Tibial artery (tissue), 4 donors: ENCODE data around the gene MTMR11.
A peak's percentile ranks its signal among the peaks of the same experiment; 100 is the strongest.
"Not testable (repeated sequence)": the region's sequence is repeated elsewhere in the genome, so short reads cannot be mapped to it uniquely, and the experiment has no call there.

ENCODE experiments used
- DNase-seq, 2 donors: peaks; one replicate each; pipeline ENCODE4 v3.0.0-alpha.2; 2019
- H3K27ac ChIP-seq, 2 donors: fragments of 200-600 bp; sonication (generic) in 1 of 2; 1 replicate in 1 of 2; 2 replicates in 1 of 2; pipeline ENCODE4 v1.5.1; 2018 to 2019; ENCODE audit warnings: mild to moderate bottlenecking in 1 of 2
- H3K27me3 ChIP-seq, 2 donors: fragments of 200-600 bp; sonication (generic) in 1 of 2; one replicate each; pipeline versions ENCODE4 v1.5.1 to v1.6.0; 2016 to 2019
- H3K36me3 ChIP-seq, 3 donors: fragments of 200-600 bp; sonication (generic) in 2 of 3; one replicate each; pipeline ENCODE4 v1.5.1; 2016 to 2019; ENCODE audit warnings: mild to moderate bottlenecking in 2 of 3
- H3K4me1 ChIP-seq, 4 donors: fragments of 200-600 bp; sonication (generic) in 2 of 4; 1 replicate in 3 of 4; 2 replicates in 1 of 4; pipeline ENCODE4 v1.5.1; 2016 to 2019
- H3K4me3 ChIP-seq, 2 donors: fragments of 200-600 bp; sonication (generic) in 1 of 2; 1 replicate in 1 of 2; 2 replicates in 1 of 2; pipeline ENCODE4 v1.5.1; 2018 to 2019; ENCODE audit warnings: mild to moderate bottlenecking in 2 of 2
- H3K9me3 ChIP-seq, 3 donors: fragments of 200-600 bp; sonication (generic) in 1 of 3; one replicate each; pipeline ENCODE4 v1.5.1; 2016 to 2019
- CTCF ChIP-seq, 2 experiments: fragments of 200-600 bp in 1 of 2; fragments of 450-650 bp in 1 of 2; IDR thresholded peaks; one replicate each; pipeline ENCODE4 v1.5.1; 2017 to 2019; ENCODE audit warnings: antibody characterized with exemption in 2 of 2, mild to moderate bottlenecking in 1 of 2, moderate library complexity in 1 of 2
- intact Hi-C: fragments of 100-400 bp; cut with DNase I; formaldehyde crosslinking; loops from one replicate; pipeline ENCODE4 v1.15.0; 2023; ENCODE audit warnings: low total_unique reads

Gene MTMR11

GRCh38 chr1:149965440-149965839 is 28.8 kb upstream of the MTMR11 start:
- intact Hi-C loops = loop anchor here (5.0 kb wide), 1 partner anchor 207 kb away; no protein-coding TSS in a partner anchor
- H3K36me3 ChIP-seq = peaks cover 45 to 67% (median 66%) of the 10 kb centered on the region in 3 donors
- no peak overlapping the region for H3K4me3 ChIP-seq
- H3K27ac ChIP-seq = no peak overlapping the region
- no peak for DNase-seq
- no peak for TF ChIP-seq CTCF (IDR thresholded peaks at IDR 0.05)
- no peaks in the 10 kb centered on the region for H3K9me3 ChIP-seq
- peaks cover 0 to 21% (median 17%) of the 10 kb centered on the region in 4 donors for H3K4me1 ChIP-seq
- H3K27me3 ChIP-seq = no peaks in the 10 kb centered on the region

GRCh38 chr1:149963358-149963757 is 26.7 kb upstream of the MTMR11 start:
- Histone ChIP-seq H3K9me3 (no peaks in the 10 kb centered on the region), H3K4me3 (no peak overlapping the region), H3K36me3 (peaks cover 45 to 67% (median 65%) of the 10 kb centered on the region in 3 donors), H3K4me1 (peaks cover 0 to 21% (median 17%) of the 10 kb centered on the region in 4 donors), H3K27me3 (no peaks in the 10 kb centered on the region), H3K27ac (peak overlapping the region; percentile 3 to 59)
- TF ChIP-seq CTCF (IDR thresholded peaks at IDR 0.05) = no peak
- intact Hi-C loops = loop anchor here (5.0 kb wide), 1 partner anchor 89 kb away; no protein-coding TSS in a partner anchor
- no peak for DNase-seq

GRCh38 chr1:149962736-149963135 is 26.1 kb upstream of the MTMR11 start:
- Histone ChIP-seq H3K9me3 (no peaks in the 10 kb centered on the region), H3K4me3 (no peak overlapping the region), H3K36me3 (peaks cover 51 to 71% (median 69%) of the 10 kb centered on the region in 3 donors), H3K4me1 (peaks cover 0 to 21% (median 17%) of the 10 kb centered on the region in 4 donors), H3K27ac (peak overlapping the region; percentile 31 to 59), H3K27me3 (no peaks in the 10 kb centered on the region)
- TF ChIP-seq CTCF (IDR thresholded peaks at IDR 0.05) = no peak
- no peak for DNase-seq
- intact Hi-C loops = loop anchor here (5.0 kb wide), 1 partner anchor 90 kb away; no protein-coding TSS in a partner anchor

- H3K27ac ChIP-seq = peak overlapping the region; percentile 31 to 59
- H3K36me3 ChIP-seq = peaks cover 55 to 71% (median 69%) of the 10 kb centered on the region in 3 donors
- H3K4me1 ChIP-seq = peaks cover 0 to 21% (median 17%) of the 10 kb centered on the region in 4 donors
- no peaks in the 10 kb centered on the region for H3K27me3 ChIP-seq
- H3K4me3 ChIP-seq = no peak overlapping the region
- H3K9me3 ChIP-seq = no peaks in the 10 kb centered on the region
- peak; percentile 74 to 84 for TF ChIP-seq CTCF (IDR thresholded peaks at IDR 0.05)
- peak in 1 of 2 donors; percentile 63 for DNase-seq
- intact Hi-C loops = loop anchor here (5.0 kb wide), 1 partner anchor 90 kb away; no protein-coding TSS in a partner anchor
These were observed 25.5 kb upstream of the MTMR11 start for GRCh38 chr1:149962039-149962647.

- intact Hi-C loops, H3K4me1 ChIP-seq, H3K4me3 ChIP-seq, DNase-seq, H3K27ac ChIP-seq, H3K9me3 ChIP-seq, H3K27me3 ChIP-seq: not testable (repeated sequence)
- H3K36me3 ChIP-seq = peaks cover 31 to 51% (median 38%) of the 10 kb centered on the region in 3 donors
These were observed 20.9 kb upstream of the MTMR11 start for GRCh38 chr1:149957548-149957947.

GRCh38 chr1:149949911-149950310 is 13.2 kb upstream of the MTMR11 start:
- Histone ChIP-seq H3K4me3 (no peak overlapping the region), H3K27ac (no peak overlapping the region), H3K9me3 (no peaks in the 10 kb centered on the region), H3K4me1 (no peaks in the 10 kb centered on the region), H3K27me3 (no peaks in the 10 kb centered on the region), H3K36me3 (peaks cover 44 to 56% (median 51%) of the 10 kb centered on the region in 3 donors)
- DNase-seq = no peak
- TF ChIP-seq CTCF (IDR thresholded peaks at IDR 0.05) = no peak
- intact Hi-C loops = no loop called here
